ENCODE results near the gene ANAPC13.

DNA sequence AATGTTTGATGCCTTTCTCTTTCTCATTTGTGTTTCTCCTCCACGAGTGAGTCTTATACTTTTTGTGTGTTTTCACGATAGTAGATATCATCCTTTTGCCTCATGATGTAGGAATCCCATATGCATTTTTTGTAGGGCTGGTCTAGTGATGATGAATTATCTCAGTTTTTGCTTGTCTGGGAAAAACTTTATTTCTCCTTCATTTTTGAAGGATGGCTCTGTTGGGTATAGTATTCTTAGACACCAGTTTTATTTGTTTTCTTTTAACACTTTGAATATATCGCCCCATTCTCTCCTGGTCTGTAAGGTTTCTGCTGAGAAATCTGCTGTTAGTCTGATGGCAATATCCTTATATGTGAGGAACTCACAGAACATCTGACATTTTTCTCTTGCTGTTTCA, 18.3 kb upstream of the ANAPC13 start:
- TF ChIP-seq POLR2A (IDR thresholded peaks at IDR 0.05; ENCODE audit: low read depth, low read length) (no peak), POLR2AphosphoS5 (IDR thresholded peaks at IDR 0.05; ENCODE audit: low read depth, low read length) (no peak), TAF1 (IDR thresholded peaks at IDR 0.05; ENCODE audit: borderline replicate concordance, low read depth, low read length) (no peak)
